Lower leg skin (tissue), 4 donors: Measurements from ENCODE around the gene TMCO1. TPM values are rescaled to one million over a fixed set of nuclear protein-coding genes. Genes with fewer than 3 reads are reported as not detected.
"Not testable (repeated sequence)": the region's sequence is repeated elsewhere in the genome, so short reads cannot be mapped to it uniquely, and the experiment has no call there.

Source experiments
- DNase-seq, 2 donors: peaks; one replicate each; pipeline ENCODE4 v3.0.0-alpha.2; 2019; ENCODE audit warnings: low spot score in 2 of 2
- H3K4me3 ChIP-seq: fragments of 200-600 bp; sonication (generic); 2 replicates; pipeline ENCODE4 v1.5.1; 2017; ENCODE audit warnings: mild to moderate bottlenecking, low read depth; ENCODE audit not compliant: poor library complexity, severe bottlenecking
- CTCF ChIP-seq, 3 donors: fragments of 450-650 bp; IDR thresholded peaks; one replicate each; pipeline ENCODE4 v1.5.1; 2016; ENCODE audit warnings: antibody characterized with exemption in 3 of 3, mild to moderate bottlenecking in 3 of 3, moderate library complexity in 2 of 3
- POLR2A ChIP-seq, 2 donors: fragments of 450-650 bp; IDR thresholded peaks; one replicate each; pipeline ENCODE4 v1.6.1; 2016 to 2017; ENCODE audit warnings: antibody characterized with exemption in 2 of 2, mild to moderate bottlenecking in 1 of 2, moderate library complexity in 1 of 2
- WGBS, 2 donors: methylation state at CpG; one replicate each; pipeline ENCODE4 v1.1.5; 2018; 5-methylcytosine and 5-hydroxymethylcytosine counted together
- intact Hi-C: fragments of 100-400 bp; cut with DNase I; formaldehyde crosslinking; loops from one replicate; pipeline ENCODE4 v1.15.0; 2023; ENCODE audit warnings: low total_unique reads
- total RNA-seq, 4 donors: library from RNA; depleted of rRNA; stranded (reverse); fragments of >200 nt; gene quantifications; one replicate each; pipeline ENCODE4 v1.1.0, GENCODE V29; 2016

TMCO1 gene
- total RNA-seq, 4 donors from 2014 or later: 34.4 to 48.6 (median 42.7) TPM

- H3K4me3 ChIP-seq: no peak overlapping the region
- DNase-seq: no peak
- intact Hi-C loops: no loop called here
- TF ChIP-seq POLR2A (IDR thresholded peaks at IDR 0.05): no peak
- no peak for TF ChIP-seq CTCF (IDR thresholded peaks at IDR 0.05)
These were observed 30.7 kb upstream of the TMCO1 start for GRCh38 chr1:165799387-165799786.

GRCh38 chr1:165795894-165796293 is 27.2 kb upstream of the TMCO1 start:
- 83 to 88% methylated on average over 2 of the region's 2 CpGs for WGBS, 2 donors
- no peak for DNase-seq
- TF ChIP-seq CTCF (IDR thresholded peaks at IDR 0.05) (no peak), POLR2A (IDR thresholded peaks at IDR 0.05) (no peak)
- intact Hi-C loops: no loop called here
- H3K4me3 ChIP-seq: no peak overlapping the region

- 56 to 64% methylated on average over 2 of the region's 2 CpGs for WGBS, 2 donors
- TF ChIP-seq POLR2A (IDR thresholded peaks at IDR 0.05) (no peak), CTCF (IDR thresholded peaks at IDR 0.05) (no peak)
- no peak overlapping the region for H3K4me3 ChIP-seq
- intact Hi-C loops: no loop called here
- DNase-seq: no peak
These were observed 25.3 kb upstream of the TMCO1 start for GRCh38 chr1:165793951-165794350.

GRCh38 chr1:165787741-165788140 is 19.1 kb upstream of the TMCO1 start:
- intact Hi-C loops: no loop called here
- H3K4me3 ChIP-seq: no peak overlapping the region
- no peak for DNase-seq
- no peak for TF ChIP-seq CTCF (IDR thresholded peaks at IDR 0.05)
- TF ChIP-seq POLR2A (IDR thresholded peaks at IDR 0.05): no peak
- WGBS, 2 donors: 95 to 96% methylated on average over 1 of the region's 1 CpG

- H3K4me3 ChIP-seq, DNase-seq, intact Hi-C loops: not testable (repeated sequence)
- 91 to 93% methylated on average over 11 of the region's 11 CpGs for WGBS, 2 donors
These were observed 14.9 kb upstream of the TMCO1 start for GRCh38 chr1:165783519-165783918.

GRCh38 chr1:165778197-165778596 is 9.5 kb upstream of the TMCO1 start:
- H3K4me3 ChIP-seq, DNase-seq, intact Hi-C loops: not testable (repeated sequence)
- WGBS, 2 donors: 62 to 92% methylated on average over 2 of the region's 3 CpGs

GRCh38 chr1:165773324-165773965 is 4.8 kb upstream of the TMCO1 start:
- TF ChIP-seq CTCF (IDR thresholded peaks at IDR 0.05): no peak
- TF ChIP-seq POLR2A (IDR thresholded peaks at IDR 0.05): no peak
- no peak overlapping the region for H3K4me3 ChIP-seq
- no peak for DNase-seq
- intact Hi-C loops: no loop called here
- WGBS, 2 donors: 71 to 83% methylated on average over 9 of the region's 9 CpGs
